Measurements from ENCODE around the gene GAREM1.

DNA sequence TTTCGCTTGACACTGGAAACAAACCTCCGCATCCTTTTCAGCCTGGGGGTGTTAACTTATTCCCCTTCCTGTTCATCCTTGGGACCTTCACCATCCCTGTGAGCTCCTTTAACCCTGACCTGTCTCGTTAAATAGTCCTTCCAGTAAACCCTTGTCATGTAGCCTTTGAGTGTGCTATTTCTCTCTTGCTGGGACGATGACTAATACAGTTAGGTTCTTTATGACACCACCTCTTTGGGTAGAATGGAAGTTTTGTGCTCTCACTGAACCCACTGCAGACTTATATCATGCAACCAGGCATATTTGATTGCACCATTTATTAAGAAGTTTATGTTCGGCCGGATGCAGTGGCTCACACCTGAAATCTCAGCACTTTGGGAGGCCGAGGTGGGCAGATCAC, 40.5 kb upstream of the GAREM1 start:
- no peak for TF ChIP-seq TAF1 (IDR thresholded peaks at IDR 0.05; ENCODE audit: control insufficient read depth, extremely low read depth, insufficient read depth, low read length, severe bottlenecking)
- no peak for TF ChIP-seq SMARCA4 (IDR thresholded peaks at IDR 0.05)
- TF ChIP-seq NFIX (CRISPR knock-in tag; IDR thresholded peaks at IDR 0.05; ENCODE audit: low read depth): no peak
- TF ChIP-seq ARID4B (CRISPR knock-in tag; IDR thresholded peaks at IDR 0.05): no peak
- TF ChIP-seq SP1 (CRISPR knock-in tag; IDR thresholded peaks at IDR 0.05): no peak
- no peak for TF ChIP-seq MYC (IDR thresholded peaks at IDR 0.05; ENCODE audit: low read depth, low read length)
- no peak for TF ChIP-seq MYC (CRISPR knock-in tag; IDR thresholded peaks at IDR 0.05; ENCODE audit: borderline replicate concordance, low read depth)
- no peak for TF ChIP-seq GATA2 (CRISPR knock-in tag; IDR thresholded peaks at IDR 0.05)
- no peak for TF ChIP-seq NCOR1 (IDR thresholded peaks at IDR 0.05)
- TF ChIP-seq ADNP (tag; IDR thresholded peaks at IDR 0.05): no peak
- no peak for TF ChIP-seq EGR1 (conservative IDR thresholded peaks at IDR 0.05)
- TF ChIP-seq YY1 (IDR thresholded peaks at IDR 0.05; ENCODE audit: borderline replicate concordance in 1 of 3, control insufficient read depth in 1 of 3, extremely low read depth in 1 of 3, insufficient read depth in 3 of 3, insufficient read length in 1 of 3, insufficient replicate concordance in 2 of 3, low read depth in 1 of 3, low read length in 2 of 3): no peak
